CD4-positive, alpha-beta T cell treated with Interleukin-17A for 1 hour (primary cell): ENCODE data around the gene DNAJC6.
"Not testable (repeated sequence)": the region's sequence is repeated elsewhere in the genome, so short reads cannot be mapped to it uniquely, and the experiment has no call there.

Source experiments
- DNase-seq: peaks from one replicate; pipeline ENCODE4 v3.0.0-alpha.2; 2020

DNAJC6 gene

DNA sequence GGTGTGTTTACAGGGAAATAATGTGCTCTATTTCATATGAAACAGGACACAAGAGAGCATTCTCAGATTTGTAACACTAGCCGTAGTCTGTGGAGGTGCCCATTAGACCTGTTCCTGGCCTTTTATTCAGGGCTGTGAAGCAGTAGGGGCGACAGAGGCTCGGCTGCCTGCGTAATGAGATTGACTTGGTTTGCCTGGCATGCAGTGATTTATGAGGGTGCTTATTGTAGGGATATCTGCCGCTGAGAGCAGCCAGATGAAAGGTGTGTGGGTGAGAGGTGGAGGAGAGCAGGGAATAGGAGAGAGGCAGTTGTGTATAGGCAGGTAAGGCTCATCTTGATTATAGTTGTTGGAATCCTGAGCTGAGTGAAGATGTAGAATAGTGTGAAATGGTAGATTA is 51.3 kb downstream of the DNAJC6 start:
- no peak for DNase-seq

DNA sequence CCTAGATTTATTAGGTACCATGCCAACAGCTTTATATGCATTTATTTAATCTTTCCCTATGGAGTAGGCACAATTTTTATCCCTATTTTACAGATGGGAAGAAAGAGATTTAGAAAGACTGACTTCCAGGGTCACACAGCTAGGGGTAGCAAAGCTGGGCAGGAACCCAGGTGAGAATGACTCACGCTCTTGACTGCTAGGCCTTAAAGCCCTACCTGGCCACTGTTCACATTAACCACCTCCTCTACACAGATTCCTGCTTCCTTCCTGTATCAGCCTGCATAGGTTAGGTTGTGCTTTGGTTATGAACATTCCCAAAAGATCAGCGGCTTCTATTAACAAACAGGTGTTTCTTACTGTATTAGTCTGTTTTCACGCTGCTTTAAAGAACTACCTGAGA is 53.2 kb downstream of the DNAJC6 start:
- no peak for DNase-seq

DNA sequence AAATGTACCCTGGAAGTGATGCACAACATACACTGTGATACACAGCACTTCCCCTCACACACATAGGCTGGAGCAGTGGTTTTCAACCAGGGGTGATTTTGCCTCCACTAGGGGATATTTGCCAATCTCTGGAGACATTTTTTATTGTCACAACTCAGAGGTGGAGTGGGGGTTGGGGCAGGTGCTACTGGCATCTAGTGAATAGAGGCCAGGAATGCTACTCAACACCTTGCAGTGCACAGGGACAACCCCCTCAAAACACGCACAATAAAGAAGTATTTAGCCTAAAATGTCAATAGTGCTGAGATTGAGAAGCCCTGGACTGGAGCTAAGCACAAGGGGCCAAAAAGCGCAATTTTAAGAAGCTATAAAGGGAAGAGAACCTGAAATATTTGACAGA is 54.1 kb downstream of the DNAJC6 start:
- no peak for DNase-seq

DNA sequence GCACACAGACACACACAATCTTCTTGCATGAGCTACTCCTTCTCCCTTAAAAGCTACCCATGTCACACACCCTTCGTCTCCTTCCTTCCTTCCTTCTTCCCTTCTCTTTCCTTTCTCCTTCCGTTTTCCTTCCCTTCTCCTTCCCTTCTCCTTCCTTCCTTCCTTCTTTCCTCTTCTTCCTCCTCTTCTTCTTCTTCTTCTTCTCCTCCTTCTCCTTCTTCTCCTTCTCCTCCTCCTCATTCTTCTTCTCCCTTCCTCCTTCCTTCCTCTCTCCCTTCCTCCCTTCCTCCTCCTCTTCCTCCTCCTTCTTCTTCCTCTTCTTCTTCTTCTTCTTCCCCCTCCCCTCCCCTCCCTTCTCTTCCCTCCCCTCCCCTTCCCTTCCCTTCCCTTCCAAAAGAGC is 59.1 kb downstream of the DNAJC6 start:
- no peak for DNase-seq

- DNase-seq: no peak
Observed at GRCh38 chr1:65371544-65371943, 62.2 kb downstream of the DNAJC6 start.

- no peak for DNase-seq
Observed at GRCh38 chr1:65372557-65372956, 63.2 kb downstream of the DNAJC6 start.

GRCh38 chr1:65377496-65378246 is 68.3 kb downstream of the DNAJC6 start:
- DNase-seq: no peak

DNA sequence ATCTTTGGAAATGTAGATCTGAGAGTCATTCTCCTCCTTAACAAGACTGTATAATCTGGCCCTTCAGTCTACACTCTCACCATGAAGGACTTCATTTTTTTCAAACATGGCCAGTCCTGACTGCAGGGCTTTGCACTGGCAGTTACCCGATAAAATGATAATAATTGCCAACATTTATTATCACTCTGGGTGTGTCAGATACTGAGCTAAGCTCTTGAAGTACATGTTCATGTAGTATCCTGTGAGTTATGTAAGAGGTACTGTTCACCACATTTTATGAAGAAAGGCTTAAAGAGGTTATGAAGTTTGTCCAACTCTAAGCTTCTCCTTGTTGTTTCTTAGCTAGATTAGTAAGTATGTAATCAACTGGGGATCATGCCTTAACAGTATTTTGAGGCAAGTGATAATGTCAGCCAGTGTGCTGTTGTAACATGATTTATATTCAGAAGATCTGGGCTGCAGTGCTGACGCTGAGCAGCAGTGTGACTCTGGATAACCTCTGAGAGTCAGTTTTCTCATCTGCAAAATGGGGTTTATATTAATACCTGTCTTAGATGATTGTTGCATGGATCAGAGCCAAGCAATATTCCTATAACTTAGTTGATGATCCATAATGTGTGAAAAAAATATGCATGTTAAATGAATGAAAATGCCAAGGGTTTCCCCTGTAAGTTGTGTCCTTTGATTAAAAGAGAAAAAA is 69.1 kb downstream of the DNAJC6 start:
- no peak for DNase-seq

DNA sequence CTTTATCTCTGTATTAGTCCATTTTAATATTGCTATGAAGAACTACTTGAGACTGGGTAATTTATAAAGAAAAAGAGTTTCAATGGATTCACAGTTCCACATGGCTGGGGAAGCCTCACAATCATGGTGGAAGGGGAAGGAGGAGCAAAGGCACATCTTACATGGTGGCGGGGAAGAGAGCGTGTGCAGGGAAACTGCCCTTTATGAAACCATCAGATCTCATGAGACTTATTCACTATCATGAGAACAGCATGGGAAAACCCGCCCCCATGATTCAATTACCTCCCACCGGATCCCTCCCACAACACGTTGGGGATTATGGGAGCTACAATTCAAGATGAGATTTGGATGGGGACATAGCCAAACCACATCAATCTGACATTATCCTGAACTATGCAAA is 75.1 kb downstream of the DNAJC6 start:
- not testable (repeated sequence) for DNase-seq

- DNase-seq: no peak
Observed at GRCh38 chr1:65386439-65386838, 77.1 kb downstream of the DNAJC6 start.

- DNase-seq: no peak
Observed at GRCh38 chr1:65387821-65388220, 78.5 kb downstream of the DNAJC6 start.

DNA sequence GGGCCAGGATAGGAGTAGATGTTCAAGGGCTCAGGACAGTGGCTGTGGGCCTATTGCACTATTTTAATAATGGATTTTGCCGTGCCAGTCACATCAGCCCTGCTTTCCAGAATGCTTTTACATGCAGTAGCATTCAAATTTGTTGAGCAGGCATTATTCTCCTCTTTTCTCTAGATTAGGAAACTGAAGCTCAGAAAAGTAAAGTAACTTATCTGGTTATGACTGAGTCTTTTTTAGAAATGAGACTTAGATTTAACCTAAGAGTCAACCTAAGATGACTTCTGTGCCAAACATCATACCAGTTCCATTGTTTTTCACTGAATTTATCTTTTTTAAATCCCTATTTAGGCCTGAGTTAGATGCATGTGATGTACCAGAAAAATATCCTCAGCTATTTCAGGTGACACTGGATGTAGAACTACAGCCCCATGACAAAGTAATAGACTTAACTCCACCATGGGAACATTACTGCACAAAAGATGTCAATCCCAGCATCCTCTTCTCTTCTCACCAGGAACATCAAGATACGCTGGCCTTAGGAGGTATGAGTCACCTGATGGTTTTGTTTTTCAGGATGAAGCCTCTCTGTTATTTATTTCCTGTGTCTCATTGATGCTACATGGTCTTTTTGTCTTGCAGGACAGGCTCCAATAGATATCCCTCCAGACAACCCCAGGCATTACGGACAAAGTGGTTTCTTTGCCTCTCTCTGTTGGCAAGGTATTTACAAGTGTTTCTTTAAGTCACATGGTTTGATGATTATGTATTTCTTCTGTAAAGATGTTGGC is 79.8 kb downstream of the DNAJC6 start:
- DNase-seq: no peak

- no peak for DNase-seq
Observed at GRCh38 chr1:65392497-65392896, 83.2 kb downstream of the DNAJC6 start.

DNA sequence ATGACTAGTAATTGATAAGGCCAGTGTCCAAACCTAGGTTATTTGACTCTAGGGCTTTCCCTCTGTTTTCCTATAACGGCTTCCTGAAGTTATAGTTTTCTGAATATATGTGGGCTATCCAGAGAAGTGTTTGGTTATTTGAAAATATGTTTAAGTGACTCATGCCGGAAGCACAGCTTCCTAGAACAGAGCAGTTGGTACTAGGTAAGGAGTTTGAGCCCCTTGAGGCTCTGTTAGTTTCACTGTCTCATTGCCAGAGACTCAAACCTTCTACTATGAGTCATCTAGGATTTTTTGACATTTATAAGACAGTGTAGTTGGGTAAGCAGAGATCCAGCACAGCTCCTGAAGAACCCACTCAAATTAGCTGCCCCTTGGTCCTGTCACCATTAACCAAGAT is 84.0 kb downstream of the DNAJC6 start:
- DNase-seq: no peak

- no peak for DNase-seq
Observed at GRCh38 chr1:65393928-65394327, 84.6 kb downstream of the DNAJC6 start.

DNA sequence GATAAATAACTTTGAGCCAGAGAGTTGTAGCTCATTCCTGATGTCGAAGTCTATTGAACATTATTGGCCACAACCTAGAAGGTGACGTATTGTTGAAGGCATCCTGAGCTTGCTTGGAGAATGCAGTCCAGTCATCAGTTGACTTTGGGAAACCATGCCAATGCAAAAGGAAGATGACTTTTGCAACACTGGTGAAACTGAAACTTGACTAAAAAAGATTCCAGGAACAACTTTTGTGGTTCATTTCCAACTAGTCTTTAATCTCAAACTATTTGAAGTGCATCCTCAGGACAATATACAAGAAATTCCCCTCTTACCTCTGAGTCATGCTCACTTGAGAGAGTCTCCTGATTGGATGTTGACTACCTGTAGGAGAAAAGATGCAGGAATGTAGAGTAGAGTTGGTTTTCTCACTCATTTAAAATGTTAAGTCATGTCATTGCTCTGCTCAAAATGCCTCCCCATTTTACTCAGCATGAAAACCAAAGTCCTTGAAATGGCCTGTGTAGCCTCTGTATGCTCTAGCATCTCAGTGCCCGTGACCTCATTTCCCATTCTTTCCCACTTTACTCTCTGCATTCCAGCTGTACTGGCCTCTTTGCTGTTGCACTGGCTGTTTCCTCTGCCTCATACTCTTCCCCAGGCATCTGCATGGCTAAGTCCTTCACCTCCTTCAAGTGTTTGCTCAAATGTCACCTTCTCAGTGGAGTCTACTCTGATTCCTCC is 86.7 kb downstream of the DNAJC6 start:
- no peak for DNase-seq

GRCh38 chr1:65398083-65398482 is 88.7 kb downstream of the DNAJC6 start:
- DNase-seq: no peak

- DNase-seq: no peak
Observed at GRCh38 chr1:65399003-65399402, 89.7 kb downstream of the DNAJC6 start.

GRCh38 chr1:65401612-65402011 is 92.3 kb downstream of the DNAJC6 start:
- no peak for DNase-seq

- no peak for DNase-seq
Observed at GRCh38 chr1:65404941-65405340, 95.6 kb downstream of the DNAJC6 start.

GRCh38 chr1:65407877-65408276 is 98.5 kb downstream of the DNAJC6 start:
- DNase-seq: no peak

- no peak for DNase-seq
Observed at GRCh38 chr1:65409314-65409713, 100.0 kb downstream of the DNAJC6 start.

GRCh38 chr1:65409816-65410326 is 100.5 kb downstream of the DNAJC6 start:
- DNase-seq: no peak
